Activated naive CD8-positive, alpha-beta T cell treated with anti-CD3 and anti-CD28 coated beads for 36 hours (primary cell): Measurements from ENCODE around the gene PAX1. TPM values are rescaled to one million over a fixed set of nuclear protein-coding genes. Genes with fewer than 3 reads are reported as not detected.

Experiments
- DNase-seq: peaks from one replicate; pipeline ENCODE4 v3.0.0; 2021
- H3K27ac Mint-ChIP-seq: one replicate; pipeline ENCODE4 v1.8.0; 2022; ENCODE audit warnings: mild to moderate bottlenecking, moderate library complexity, mixed read lengths
- H3K27me3 Mint-ChIP-seq: one replicate; pipeline ENCODE4 v1.8.0; 2022; ENCODE audit warnings: mild to moderate bottlenecking, mixed read lengths
- H3K36me3 Mint-ChIP-seq: one replicate; pipeline ENCODE4 v1.8.0; 2021; ENCODE audit warnings: mild to moderate bottlenecking, mixed read lengths
- H3K4me1 Mint-ChIP-seq: one replicate; pipeline ENCODE4 v1.8.0; 2021; ENCODE audit warnings: mixed read lengths
- H3K4me3 Mint-ChIP-seq: one replicate; pipeline ENCODE4 v1.8.0; 2022; ENCODE audit warnings: mild to moderate bottlenecking, moderate library complexity, mixed read lengths
- H3K9me3 Mint-ChIP-seq: one replicate; pipeline ENCODE4 v1.8.0; 2022; ENCODE audit warnings: mixed read lengths
- total RNA-seq, 2 experiments: library from RNA; stranded (reverse); gene quantifications; one replicate each; pipeline ENCODE4 v1.2.3, GENCODE V29; 2021

PAX1 gene
- not detected for total RNA-seq

GRCh38 chr20:21705575-21706260, at the start of gene PAX1:
TSS of gene PAX1 (plus strand) at chr20:21705664. CDS start at chr20:21705713, 49 bp downstream.
- DNase-seq = no peak
- Mint-ChIP-seq H3K4me1 (peaks cover 11% of the 10 kb centered on the region), H3K4me3 (no peak within 1 kb of the TSS), H3K36me3 (peaks cover 1% of the 10 kb centered on the region), H3K27ac (no peak within 1 kb of the TSS), H3K27me3 (peaks cover 95% of the 10 kb centered on the region), H3K9me3 (peaks cover 1% of the 10 kb centered on the region)

DNA sequence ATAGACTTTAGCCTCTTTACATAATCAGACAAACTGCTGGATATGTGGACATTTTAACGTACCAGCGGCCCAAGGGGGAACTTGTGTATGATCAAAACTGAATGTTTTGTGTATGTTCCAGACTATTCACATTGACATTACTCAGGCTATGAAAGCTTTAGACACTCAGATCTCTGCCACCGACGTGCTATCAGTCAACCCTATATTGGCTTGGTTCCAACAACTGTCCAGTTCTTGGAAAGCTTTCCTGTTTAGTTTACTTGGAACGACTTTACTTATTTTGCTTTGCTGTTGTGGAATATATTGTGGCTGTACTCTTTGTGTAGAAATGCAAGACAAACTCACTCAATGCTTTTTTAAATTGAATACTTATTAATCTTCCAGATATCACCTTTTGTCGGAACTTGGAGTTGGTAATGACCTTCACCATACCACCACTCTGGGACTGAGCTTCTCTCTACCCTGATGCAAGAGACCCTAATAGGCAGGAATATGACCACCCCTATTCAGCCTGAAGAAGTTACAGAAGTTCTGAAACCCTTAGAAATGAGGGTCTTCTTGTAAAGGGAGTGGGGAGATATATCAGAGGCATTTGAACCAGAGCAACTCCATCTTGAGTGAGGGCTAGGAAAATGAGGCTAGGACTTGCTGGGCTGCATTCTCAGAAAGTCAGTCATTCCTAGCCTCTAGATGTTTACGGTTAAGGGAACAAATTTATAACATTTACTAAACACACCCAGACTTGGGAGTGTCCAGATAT, 49.0 kb upstream of the PAX1 start:
- H3K36me3 Mint-ChIP-seq = no peaks in the 10 kb centered on the region
- no peaks in the 10 kb centered on the region for H3K9me3 Mint-ChIP-seq
- H3K4me1 Mint-ChIP-seq = no peaks in the 10 kb centered on the region
- no peak overlapping the region for H3K27ac Mint-ChIP-seq
- no peak overlapping the region for H3K4me3 Mint-ChIP-seq
- peaks cover 9% of the 10 kb centered on the region for H3K27me3 Mint-ChIP-seq
- no peak for DNase-seq

DNA sequence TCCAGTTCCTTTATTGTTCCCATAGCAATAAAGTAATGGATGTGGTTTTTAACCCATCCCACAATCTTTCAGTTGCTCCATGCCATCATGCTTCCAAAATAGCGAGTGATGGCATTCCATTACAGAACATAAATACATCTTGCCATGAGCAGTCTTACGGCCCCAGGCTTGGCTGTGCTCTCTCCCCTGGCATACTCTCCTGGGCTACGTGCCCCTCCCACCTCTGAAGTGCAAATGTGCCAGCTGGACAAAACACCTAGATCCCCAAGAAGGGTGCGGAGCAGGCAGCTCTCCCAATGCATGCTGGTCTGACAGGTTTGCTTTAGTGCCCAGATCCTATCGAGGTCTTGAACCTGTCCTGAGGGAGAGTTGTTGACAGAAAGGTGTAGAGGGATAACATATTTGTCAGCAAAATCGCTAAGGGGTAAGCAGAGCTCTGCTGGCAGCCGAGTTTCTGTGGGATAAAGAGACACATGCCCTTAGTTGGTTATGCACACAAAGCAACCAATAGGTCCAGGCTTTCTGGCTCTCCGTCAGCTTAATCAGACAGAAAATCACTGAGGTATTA, 43.9 kb upstream of the PAX1 start:
- Mint-ChIP-seq H3K4me1 (peaks cover 1% of the 10 kb centered on the region), H3K27ac (no peak overlapping the region), H3K27me3 (peaks cover 2% of the 10 kb centered on the region), H3K36me3 (no peaks in the 10 kb centered on the region), H3K4me3 (no peak overlapping the region), H3K9me3 (no peaks in the 10 kb centered on the region)
- DNase-seq = no peak

DNA sequence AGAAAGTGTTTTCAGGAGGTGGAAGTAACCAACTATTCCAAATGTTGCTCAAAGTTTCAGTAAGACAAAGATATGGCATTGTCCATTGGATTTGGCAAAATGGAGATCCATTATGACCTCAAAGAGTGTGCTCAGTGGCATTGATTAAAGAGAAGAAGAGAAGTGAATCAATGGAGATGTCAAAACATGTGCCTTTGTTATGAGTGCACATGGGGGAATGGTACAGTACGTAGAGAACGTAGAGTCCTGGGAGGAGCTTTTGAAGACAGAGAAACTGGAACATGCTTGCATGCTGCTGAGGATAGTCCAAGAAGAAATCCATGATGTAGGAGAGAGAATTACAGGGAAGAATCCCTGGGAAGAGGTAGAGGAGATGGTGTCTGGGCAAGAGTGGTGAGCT, 42.0 kb upstream of the PAX1 start:
- H3K9me3 Mint-ChIP-seq = no peaks in the 10 kb centered on the region
- no peaks in the 10 kb centered on the region for H3K36me3 Mint-ChIP-seq
- no peak overlapping the region for H3K27ac Mint-ChIP-seq
- H3K27me3 Mint-ChIP-seq = no peaks in the 10 kb centered on the region
- H3K4me1 Mint-ChIP-seq = peaks cover 1% of the 10 kb centered on the region
- DNase-seq = no peak
- no peak overlapping the region for H3K4me3 Mint-ChIP-seq

DNA sequence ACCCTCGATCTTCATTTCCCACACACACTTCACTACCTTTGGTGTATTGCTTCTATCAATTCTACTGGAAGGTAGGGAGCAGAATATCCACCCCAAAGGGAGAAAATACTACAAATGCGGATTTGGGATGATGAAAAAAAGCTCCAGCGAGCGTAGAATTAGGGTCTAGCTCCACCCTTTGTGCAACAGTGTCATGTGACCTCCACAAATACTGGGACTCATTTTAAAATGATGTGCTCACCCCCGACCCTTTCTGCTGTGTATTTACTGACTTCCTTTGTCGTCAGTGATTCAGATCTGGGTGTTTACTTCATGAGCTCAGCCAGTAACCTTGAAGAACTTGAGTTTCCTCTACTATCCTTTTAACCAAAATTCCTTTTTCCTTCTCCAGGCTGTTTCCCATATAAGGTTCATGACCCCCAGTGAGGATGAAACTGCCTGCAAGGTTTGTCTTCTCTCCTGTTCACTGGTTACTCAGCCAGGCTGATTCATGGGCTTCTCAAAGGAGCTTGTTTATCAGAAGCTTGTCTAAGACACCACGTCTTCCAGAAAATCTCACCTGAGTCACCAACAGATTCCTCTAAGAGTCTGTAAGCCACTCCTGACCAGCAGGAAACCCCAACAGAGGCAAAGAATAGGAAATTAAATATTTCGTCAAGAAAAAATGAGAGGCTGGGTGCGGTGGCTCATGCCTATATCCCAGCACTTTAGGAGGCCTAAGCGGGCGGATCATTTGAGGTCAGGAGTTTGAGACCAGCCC, 39.6 kb upstream of the PAX1 start:
- peaks cover 2% of the 10 kb centered on the region for H3K9me3 Mint-ChIP-seq
- no peak overlapping the region for H3K4me3 Mint-ChIP-seq
- H3K36me3 Mint-ChIP-seq = no peaks in the 10 kb centered on the region
- peaks cover 1% of the 10 kb centered on the region for H3K4me1 Mint-ChIP-seq
- H3K27ac Mint-ChIP-seq = no peak overlapping the region
- no peak for DNase-seq
- H3K27me3 Mint-ChIP-seq = no peaks in the 10 kb centered on the region

- Mint-ChIP-seq H3K4me1 (no peaks in the 10 kb centered on the region), H3K27me3 (peaks cover 4% of the 10 kb centered on the region), H3K27ac (no peak overlapping the region), H3K9me3 (peaks cover 2% of the 10 kb centered on the region), H3K36me3 (no peaks in the 10 kb centered on the region), H3K4me3 (no peak overlapping the region)
- DNase-seq = no peak
Observed at GRCh38 chr20:21670126-21670525, 35.3 kb upstream of the PAX1 start.

DNA sequence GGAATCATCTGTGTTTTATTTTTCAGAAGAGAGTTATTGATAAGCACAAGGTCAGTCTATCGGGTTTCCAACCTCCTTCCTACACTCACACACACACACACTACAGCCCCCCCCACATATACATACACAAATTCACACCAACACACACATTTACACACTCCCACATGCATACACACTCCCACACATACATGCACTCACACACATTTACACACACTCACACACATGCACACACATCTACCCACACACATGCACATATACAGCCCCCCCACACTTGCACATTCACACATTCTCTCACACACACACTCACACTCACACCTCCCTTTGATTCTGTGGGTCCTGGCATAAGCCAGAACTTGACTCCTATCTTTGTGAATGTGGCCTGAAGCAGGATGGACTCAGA, 34.5 kb upstream of the PAX1 start:
- Mint-ChIP-seq H3K36me3 (no peaks in the 10 kb centered on the region), H3K4me1 (no peaks in the 10 kb centered on the region), H3K27ac (no peak overlapping the region), H3K4me3 (no peak overlapping the region), H3K27me3 (peaks cover 4% of the 10 kb centered on the region), H3K9me3 (peaks cover 2% of the 10 kb centered on the region)
- no peak for DNase-seq

- DNase-seq = no peak
- H3K27me3 Mint-ChIP-seq = peaks cover 3% of the 10 kb centered on the region
- no peak overlapping the region for H3K4me3 Mint-ChIP-seq
- no peaks in the 10 kb centered on the region for H3K9me3 Mint-ChIP-seq
- H3K4me1 Mint-ChIP-seq = no peaks in the 10 kb centered on the region
- H3K27ac Mint-ChIP-seq = no peak overlapping the region
- no peaks in the 10 kb centered on the region for H3K36me3 Mint-ChIP-seq
Observed at GRCh38 chr20:21677261-21677660, 28.2 kb upstream of the PAX1 start.

DNA sequence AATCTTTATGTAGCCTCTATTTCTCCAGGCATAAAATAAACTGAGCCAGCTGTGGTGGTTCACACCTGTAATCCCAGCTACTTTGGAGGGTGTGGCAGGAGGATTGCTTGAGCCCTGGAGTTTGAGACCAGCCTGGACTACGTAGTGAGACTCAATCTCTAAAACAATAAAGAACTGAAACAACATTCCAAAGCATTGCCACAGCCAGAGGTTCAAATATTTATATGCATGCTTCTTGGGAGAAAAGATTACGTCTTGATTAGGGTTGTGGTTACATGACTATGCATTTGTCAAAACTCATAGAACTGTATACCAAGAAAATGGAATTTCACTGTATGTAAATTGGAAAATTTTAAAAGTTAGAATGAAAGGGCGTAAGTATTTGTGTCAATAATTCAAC, 27.7 kb upstream of the PAX1 start:
- H3K36me3 Mint-ChIP-seq = no peaks in the 10 kb centered on the region
- no peak overlapping the region for H3K27ac Mint-ChIP-seq
- no peaks in the 10 kb centered on the region for H3K9me3 Mint-ChIP-seq
- H3K27me3 Mint-ChIP-seq = peaks cover 5% of the 10 kb centered on the region
- no peak overlapping the region for H3K4me3 Mint-ChIP-seq
- no peaks in the 10 kb centered on the region for H3K4me1 Mint-ChIP-seq
- DNase-seq = no peak

DNA sequence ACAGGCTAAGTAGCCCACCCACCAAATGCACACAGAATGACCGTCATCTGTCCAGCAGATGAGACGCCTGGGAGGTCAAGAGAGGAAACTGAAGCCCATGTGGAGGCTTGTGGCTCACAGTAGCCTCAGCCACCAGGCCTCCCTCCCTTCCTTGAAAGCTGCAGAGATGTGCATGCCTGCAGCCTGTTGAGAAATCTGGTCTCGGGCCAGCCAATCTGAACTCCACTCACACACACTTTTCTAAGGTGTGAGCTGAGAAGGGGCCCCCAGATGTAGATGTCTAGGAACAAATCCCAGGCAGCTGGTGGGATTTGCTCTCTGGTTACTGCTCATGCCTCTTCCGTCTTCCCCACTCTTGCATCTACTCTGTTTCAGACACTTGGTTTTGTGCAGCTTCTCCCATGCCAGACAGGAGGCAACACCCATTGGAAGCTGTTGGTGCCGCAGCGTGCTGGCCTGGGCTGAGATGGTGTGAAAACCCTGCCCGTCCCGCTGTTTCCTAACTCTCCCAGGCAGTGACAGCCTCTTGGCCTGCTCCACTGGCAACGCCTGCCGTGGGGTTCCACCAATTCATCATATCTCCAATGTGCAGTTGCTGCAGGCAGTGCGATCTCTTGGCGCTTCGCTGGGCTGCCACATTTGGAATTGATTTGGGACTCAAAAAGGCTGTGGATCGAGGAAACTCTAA, 24.1 kb upstream of the PAX1 start:
- Mint-ChIP-seq H3K9me3 (no peaks in the 10 kb centered on the region), H3K4me1 (no peaks in the 10 kb centered on the region), H3K27me3 (peaks cover 5% of the 10 kb centered on the region), H3K27ac (no peak overlapping the region), H3K4me3 (no peak overlapping the region), H3K36me3 (no peaks in the 10 kb centered on the region)
- no peak for DNase-seq

GRCh38 chr20:21681922-21682318, 23.5 kb upstream of the PAX1 start:
- DNase-seq = no peak
- Mint-ChIP-seq H3K4me3 (no peak overlapping the region), H3K27ac (no peak overlapping the region), H3K9me3 (no peaks in the 10 kb centered on the region), H3K36me3 (no peaks in the 10 kb centered on the region), H3K4me1 (no peaks in the 10 kb centered on the region), H3K27me3 (peaks cover 8% of the 10 kb centered on the region)

GRCh38 chr20:21682521-21682954, 22.9 kb upstream of the PAX1 start:
- no peak overlapping the region for H3K4me3 Mint-ChIP-seq
- peaks cover 8% of the 10 kb centered on the region for H3K27me3 Mint-ChIP-seq
- no peaks in the 10 kb centered on the region for H3K4me1 Mint-ChIP-seq
- no peaks in the 10 kb centered on the region for H3K9me3 Mint-ChIP-seq
- H3K27ac Mint-ChIP-seq = no peak overlapping the region
- no peak for DNase-seq
- H3K36me3 Mint-ChIP-seq = no peaks in the 10 kb centered on the region

GRCh38 chr20:21684671-21685070, 20.8 kb upstream of the PAX1 start:
- Mint-ChIP-seq H3K36me3 (no peaks in the 10 kb centered on the region), H3K4me3 (no peak overlapping the region), H3K27me3 (peaks cover 13% of the 10 kb centered on the region), H3K9me3 (no peaks in the 10 kb centered on the region), H3K4me1 (no peaks in the 10 kb centered on the region), H3K27ac (no peak overlapping the region)
- no peak for DNase-seq

- no peaks in the 10 kb centered on the region for H3K4me1 Mint-ChIP-seq
- H3K36me3 Mint-ChIP-seq = no peaks in the 10 kb centered on the region
- no peak overlapping the region for H3K4me3 Mint-ChIP-seq
- no peak for DNase-seq
- no peak overlapping the region for H3K27ac Mint-ChIP-seq
- no peaks in the 10 kb centered on the region for H3K9me3 Mint-ChIP-seq
- H3K27me3 Mint-ChIP-seq = peaks cover 13% of the 10 kb centered on the region
Observed at GRCh38 chr20:21685981-21686380, 19.5 kb upstream of the PAX1 start.

- Mint-ChIP-seq H3K36me3 (no peaks in the 10 kb centered on the region), H3K9me3 (no peaks in the 10 kb centered on the region), H3K4me1 (no peaks in the 10 kb centered on the region), H3K4me3 (no peak overlapping the region), H3K27ac (no peak overlapping the region), H3K27me3 (peaks cover 40% of the 10 kb centered on the region)
- no peak for DNase-seq
Observed at GRCh38 chr20:21693322-21693721, 12.1 kb upstream of the PAX1 start.
